ENCODE results near the gene RELB. TPM values are rescaled to one million over a fixed set of nuclear protein-coding genes. Genes with fewer than 3 reads are reported as not detected.

RELB gene, protein sequence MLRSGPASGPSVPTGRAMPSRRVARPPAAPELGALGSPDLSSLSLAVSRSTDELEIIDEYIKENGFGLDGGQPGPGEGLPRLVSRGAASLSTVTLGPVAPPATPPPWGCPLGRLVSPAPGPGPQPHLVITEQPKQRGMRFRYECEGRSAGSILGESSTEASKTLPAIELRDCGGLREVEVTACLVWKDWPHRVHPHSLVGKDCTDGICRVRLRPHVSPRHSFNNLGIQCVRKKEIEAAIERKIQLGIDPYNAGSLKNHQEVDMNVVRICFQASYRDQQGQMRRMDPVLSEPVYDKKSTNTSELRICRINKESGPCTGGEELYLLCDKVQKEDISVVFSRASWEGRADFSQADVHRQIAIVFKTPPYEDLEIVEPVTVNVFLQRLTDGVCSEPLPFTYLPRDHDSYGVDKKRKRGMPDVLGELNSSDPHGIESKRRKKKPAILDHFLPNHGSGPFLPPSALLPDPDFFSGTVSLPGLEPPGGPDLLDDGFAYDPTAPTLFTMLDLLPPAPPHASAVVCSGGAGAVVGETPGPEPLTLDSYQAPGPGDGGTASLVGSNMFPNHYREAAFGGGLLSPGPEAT
- polyA plus RNA-seq, result 8.4 TPM
- long read RNA-seq, donor 1, result 0 reads
- long read RNA-seq, donor 2, result 0 reads
- long read RNA-seq, donor 3, partial matches to known transcripts, result 0 of 1 reads
- long read RNA-seq, donor 3, other reads (novel, unspliced or antisense), result 0 of 1 reads
- long read RNA-seq, donor 4, result 0 reads
- long read RNA-seq, donor 5, result 0 reads
- long read RNA-seq, donor 6, result 0 reads
- long read RNA-seq, donor 7, result 0 reads
- long read RNA-seq, donor 8, result 0 reads
- long read RNA-seq, donor 9, partial matches to known transcripts, result 0 of 2 reads
- long read RNA-seq, donor 9, other reads (novel, unspliced or antisense), result 0 of 2 reads
- long read RNA-seq, donor 10, result 0 reads
- long read RNA-seq, donor 11, result 0 reads

DNA sequence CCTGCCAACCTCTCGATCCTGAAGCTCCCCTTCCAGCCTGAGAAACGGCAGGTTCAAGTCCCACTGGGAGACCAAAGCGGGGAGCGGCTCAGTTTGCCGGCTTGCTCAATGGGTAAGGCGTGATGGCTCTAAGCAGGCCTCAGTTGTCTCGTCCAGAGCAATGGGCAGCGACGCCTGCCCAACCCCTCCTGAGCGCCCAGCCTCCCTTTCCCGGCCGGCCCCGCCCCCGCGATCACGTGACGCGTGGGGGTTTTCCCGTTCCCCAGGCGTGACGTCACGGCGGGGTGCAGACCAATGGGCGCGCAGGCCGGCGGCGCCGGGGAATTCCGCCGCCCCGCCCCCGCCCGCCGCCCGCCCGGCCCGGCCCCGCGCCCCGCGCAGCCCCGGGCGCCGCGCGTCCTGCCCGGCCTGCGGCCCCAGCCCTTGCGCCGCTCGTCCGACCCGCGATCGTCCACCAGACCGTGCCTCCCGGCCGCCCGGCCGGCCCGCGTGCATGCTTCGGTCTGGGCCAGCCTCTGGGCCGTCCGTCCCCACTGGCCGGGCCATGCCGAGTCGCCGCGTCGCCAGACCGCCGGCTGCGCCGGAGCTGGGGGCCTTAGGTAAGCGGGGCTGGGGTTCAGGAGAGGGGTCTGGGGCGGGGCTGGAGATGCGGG lies at the start of gene RELB:
Gene RELB (plus strand): TSS at position 378 of the 653 bp plus-strand sequence. CDS start 116 bp downstream, at position 494.
- peaks cover 23% of the 10 kb centered on the region for H3K4me1 ChIP-seq (ENCODE audit: control insufficient read depth, insufficient read depth, low read length)
- H3K27me3 ChIP-seq (ENCODE audit: control insufficient read depth, insufficient read depth, low read length), result no peaks in the 10 kb centered on the region
- H3K9me3 ChIP-seq (ENCODE audit: control insufficient read depth, low read depth, low read length), result no peaks in the 10 kb centered on the region
- peak; percentile 90 to 92 for DNase-seq
- H3K36me3 ChIP-seq (ENCODE audit: control insufficient read depth, insufficient read depth, low read length), result no peaks in the 10 kb centered on the region
- peak within 1 kb of the TSS; percentile 99 for H3K27ac ChIP-seq (ENCODE audit: low read length)
- no CpG with 5 or more reads among the region's 79 CpGs for WGBS (ENCODE audit: insufficient coverage, low lambda C conversion rate)
- H3K4me3 ChIP-seq (ENCODE audit: low read length), result peak within 1 kb of the TSS; percentile 73

DNA sequence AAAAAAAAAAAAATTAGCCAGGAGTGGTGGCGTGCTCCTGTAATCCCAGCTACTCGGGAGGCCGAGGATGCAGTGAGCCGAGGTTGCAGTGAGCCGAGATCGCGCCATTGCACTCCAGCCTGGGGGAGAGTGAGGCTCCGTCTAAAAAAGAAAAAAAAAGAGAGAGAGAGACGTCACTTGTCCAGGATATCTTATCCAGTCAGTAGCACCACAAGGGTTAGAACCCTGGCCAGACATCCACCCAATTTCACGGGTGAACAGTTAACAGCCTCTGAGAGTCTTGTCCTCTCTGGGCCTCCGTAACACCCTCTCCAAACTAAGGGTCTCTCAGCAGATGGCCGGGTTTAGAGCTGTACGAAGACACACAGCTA lies 47.0 kb upstream of the RELB start:
- WGBS (ENCODE audit: insufficient coverage, low lambda C conversion rate), result no CpG with 5 or more reads among the region's 13 CpGs
- Histone ChIP-seq H3K27me3 (ENCODE audit: control insufficient read depth, insufficient read depth, low read length) (no peaks in the 10 kb centered on the region), H3K9me3 (ENCODE audit: control insufficient read depth, low read depth, low read length) (no peaks in the 10 kb centered on the region), H3K27ac (ENCODE audit: low read length) (peak overlapping the region; percentile 94), H3K36me3 (ENCODE audit: control insufficient read depth, insufficient read depth, low read length) (peaks cover 13% of the 10 kb centered on the region), H3K4me3 (ENCODE audit: low read length) (peak overlapping the region; percentile 99), H3K4me1 (ENCODE audit: control insufficient read depth, insufficient read depth, low read length) (peaks cover 18% of the 10 kb centered on the region)
- no peak for DNase-seq

DNA sequence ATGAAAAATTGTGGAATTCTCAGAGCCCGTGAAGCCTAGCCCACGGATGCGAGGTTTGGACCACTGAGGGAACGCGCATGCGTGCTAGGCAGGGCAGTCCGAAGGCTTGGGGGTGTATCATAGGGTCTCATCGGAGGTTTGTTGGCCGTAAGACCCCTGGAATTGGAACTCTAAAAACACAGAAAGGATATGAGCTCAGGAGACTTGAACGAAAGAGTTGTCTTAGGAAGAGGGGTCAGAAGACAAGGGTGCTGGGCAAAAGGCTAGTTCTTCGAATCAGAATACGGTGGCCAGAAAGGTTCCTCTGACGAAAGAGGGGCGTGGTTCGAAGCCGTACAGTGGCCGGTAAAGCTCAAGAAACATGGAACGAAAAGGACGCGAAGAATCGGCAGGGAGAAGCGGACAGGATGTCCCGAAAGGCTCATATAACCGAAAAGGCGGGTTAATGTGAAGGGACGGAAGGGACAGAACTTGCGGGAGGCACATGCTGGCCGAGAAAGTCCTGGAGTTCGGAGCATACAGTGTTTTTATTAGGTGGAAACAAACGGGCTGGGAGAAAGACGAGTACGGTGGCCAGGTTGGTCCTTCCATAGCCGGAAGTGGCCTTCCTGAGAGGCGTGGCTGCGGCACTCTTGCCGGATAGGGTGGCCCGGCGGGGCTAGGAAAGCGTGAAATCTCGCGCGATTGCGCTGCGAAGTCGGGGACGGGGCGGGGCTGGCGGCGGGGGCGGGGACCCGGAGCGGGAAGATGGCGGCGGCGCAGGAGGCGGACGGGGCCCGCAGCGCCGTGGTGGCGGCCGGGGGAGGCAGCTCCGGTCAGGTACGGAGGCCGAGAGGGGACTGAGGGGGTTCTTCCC lies 46.4 kb upstream of the RELB start, which contains the start of gene CLPTM1:
Gene CLPTM1 (plus strand): TSS at position 732 of the 856 bp plus-strand sequence. CDS start 16 bp downstream, at position 748.
- peaks cover 18% of the 10 kb centered on the region for H3K4me1 ChIP-seq (ENCODE audit: control insufficient read depth, insufficient read depth, low read length)
- H3K36me3 ChIP-seq (ENCODE audit: control insufficient read depth, insufficient read depth, low read length), result peaks cover 10% of the 10 kb centered on the region
- no CpG with 5 or more reads among the region's 65 CpGs for WGBS (ENCODE audit: insufficient coverage, low lambda C conversion rate)
- H3K27ac ChIP-seq (ENCODE audit: low read length), result peak within 1 kb of the TSS; percentile 94
- DNase-seq, result peak; percentile 97 to 99
- peak within 1 kb of the TSS; percentile 99 for H3K4me3 ChIP-seq (ENCODE audit: low read length)
- H3K9me3 ChIP-seq (ENCODE audit: control insufficient read depth, low read depth, low read length), result no peaks in the 10 kb centered on the region
- no peaks in the 10 kb centered on the region for H3K27me3 ChIP-seq (ENCODE audit: control insufficient read depth, insufficient read depth, low read length)

DNA sequence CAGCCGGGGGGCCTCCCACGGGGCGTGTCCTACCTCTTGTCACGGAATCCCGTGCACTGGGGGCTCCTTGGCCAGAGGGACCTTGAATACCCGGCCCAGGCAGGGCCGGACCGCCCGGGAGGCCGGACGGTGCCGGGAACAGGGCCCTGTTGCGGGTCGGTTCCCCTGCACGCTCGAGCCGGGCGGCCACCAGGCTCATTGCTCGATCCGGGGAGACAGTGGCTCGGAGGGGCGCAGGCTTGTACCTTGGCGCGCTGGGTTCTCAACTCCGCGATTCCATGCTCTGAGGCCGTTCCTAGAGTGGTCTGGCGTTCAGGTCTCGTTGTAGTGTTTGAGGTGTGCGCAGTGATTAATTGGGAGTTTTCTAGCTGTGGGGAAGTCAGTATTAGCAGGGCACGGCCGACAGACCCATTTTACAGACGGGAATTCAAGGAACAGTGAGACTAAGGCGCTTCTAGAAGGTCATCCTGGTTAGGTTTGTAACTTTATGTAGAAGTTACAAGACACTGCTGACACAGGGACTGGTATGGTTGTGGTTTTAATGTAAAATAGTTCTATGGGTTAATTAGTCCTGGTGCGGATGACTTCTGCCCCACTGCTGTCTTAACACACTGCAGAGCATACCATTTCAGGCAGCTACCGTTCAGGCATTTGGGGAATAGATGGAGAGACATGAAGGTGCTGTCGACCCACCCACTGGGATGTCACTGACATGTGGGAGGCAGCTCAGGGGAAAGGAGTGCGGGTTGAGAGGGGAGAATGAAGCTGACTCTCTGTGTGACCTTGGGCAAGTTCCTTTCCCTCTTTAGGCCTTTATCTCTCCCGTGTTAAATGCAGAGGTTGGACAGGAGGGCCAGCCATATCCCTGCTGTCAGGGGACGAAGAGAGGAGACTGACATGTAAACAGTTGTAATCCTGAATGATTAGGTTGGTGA lies 45.5 kb upstream of the RELB start:
- H3K36me3 ChIP-seq (ENCODE audit: control insufficient read depth, insufficient read depth, low read length), result peaks cover 8% of the 10 kb centered on the region
- peak overlapping the region; percentile 99 for H3K4me3 ChIP-seq (ENCODE audit: low read length)
- H3K9me3 ChIP-seq (ENCODE audit: control insufficient read depth, low read depth, low read length), result no peaks in the 10 kb centered on the region
- no peak for DNase-seq
- H3K27ac ChIP-seq (ENCODE audit: low read length), result peak overlapping the region; percentile 43
- WGBS (ENCODE audit: insufficient coverage, low lambda C conversion rate), result no CpG with 5 or more reads among the region's 40 CpGs
- peaks cover 18% of the 10 kb centered on the region for H3K4me1 ChIP-seq (ENCODE audit: control insufficient read depth, insufficient read depth, low read length)
- no peaks in the 10 kb centered on the region for H3K27me3 ChIP-seq (ENCODE audit: control insufficient read depth, insufficient read depth, low read length)

DNA sequence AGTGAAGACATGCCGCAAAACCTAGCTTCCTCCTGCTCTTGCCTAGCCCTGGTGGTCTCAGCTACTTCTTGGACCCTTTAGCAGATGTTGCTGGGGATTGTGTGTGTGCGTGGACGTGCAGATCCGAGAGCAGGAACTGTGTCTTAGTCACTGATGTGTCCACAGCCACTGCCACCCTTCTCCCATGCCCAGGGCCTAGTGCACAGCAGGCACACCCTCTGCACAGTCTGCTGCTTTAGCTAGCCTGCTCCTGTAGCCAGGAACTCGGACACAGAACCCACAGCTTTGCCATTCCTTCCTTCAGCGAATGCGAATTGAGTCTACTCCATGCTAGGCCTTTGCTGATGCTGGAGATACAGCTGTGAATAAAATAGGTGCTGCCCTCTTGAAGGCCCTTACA lies 43.7 kb upstream of the RELB start:
- DNase-seq, result no peak
- Histone ChIP-seq H3K27me3 (ENCODE audit: control insufficient read depth, insufficient read depth, low read length) (no peaks in the 10 kb centered on the region), H3K9me3 (ENCODE audit: control insufficient read depth, low read depth, low read length) (no peaks in the 10 kb centered on the region), H3K4me3 (ENCODE audit: low read length) (no peak overlapping the region), H3K4me1 (ENCODE audit: control insufficient read depth, insufficient read depth, low read length) (peaks cover 18% of the 10 kb centered on the region), H3K36me3 (ENCODE audit: control insufficient read depth, insufficient read depth, low read length) (peaks cover 24% of the 10 kb centered on the region), H3K27ac (ENCODE audit: low read length) (no peak overlapping the region)
- WGBS (ENCODE audit: insufficient coverage, low lambda C conversion rate), result no CpG with 5 or more reads among the region's 7 CpGs

DNA sequence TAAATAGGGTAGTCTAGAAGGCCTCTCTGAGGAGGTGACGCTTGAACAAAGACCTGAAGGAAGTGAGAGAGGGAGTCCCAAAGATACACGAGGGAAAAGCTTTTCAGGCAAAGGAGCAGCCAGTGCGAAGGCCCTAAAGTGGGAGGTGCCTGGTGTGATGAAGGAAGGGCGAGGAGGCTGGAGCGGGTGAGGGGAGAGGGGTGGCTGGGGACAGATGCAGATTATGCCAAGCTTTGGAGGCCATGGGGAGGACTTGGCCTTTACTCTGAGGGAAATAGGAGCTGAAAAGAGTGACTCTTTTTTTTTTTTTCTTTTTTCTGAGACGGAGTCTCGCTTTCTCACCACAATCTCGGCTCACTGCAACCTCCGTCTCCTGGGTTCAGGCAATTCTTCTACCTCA lies 43.2 kb upstream of the RELB start:
- H3K9me3 ChIP-seq (ENCODE audit: control insufficient read depth, low read depth, low read length), result no peaks in the 10 kb centered on the region
- no peak for DNase-seq
- peaks cover 18% of the 10 kb centered on the region for H3K4me1 ChIP-seq (ENCODE audit: control insufficient read depth, insufficient read depth, low read length)
- WGBS (ENCODE audit: insufficient coverage, low lambda C conversion rate), result 70% methylated on average over 2 of the region's 9 CpGs
- no peak overlapping the region for H3K4me3 ChIP-seq (ENCODE audit: low read length)
- H3K27ac ChIP-seq (ENCODE audit: low read length), result no peak overlapping the region
- peaks cover 25% of the 10 kb centered on the region for H3K36me3 ChIP-seq (ENCODE audit: control insufficient read depth, insufficient read depth, low read length)
- H3K27me3 ChIP-seq (ENCODE audit: control insufficient read depth, insufficient read depth, low read length), result no peaks in the 10 kb centered on the region

DNA sequence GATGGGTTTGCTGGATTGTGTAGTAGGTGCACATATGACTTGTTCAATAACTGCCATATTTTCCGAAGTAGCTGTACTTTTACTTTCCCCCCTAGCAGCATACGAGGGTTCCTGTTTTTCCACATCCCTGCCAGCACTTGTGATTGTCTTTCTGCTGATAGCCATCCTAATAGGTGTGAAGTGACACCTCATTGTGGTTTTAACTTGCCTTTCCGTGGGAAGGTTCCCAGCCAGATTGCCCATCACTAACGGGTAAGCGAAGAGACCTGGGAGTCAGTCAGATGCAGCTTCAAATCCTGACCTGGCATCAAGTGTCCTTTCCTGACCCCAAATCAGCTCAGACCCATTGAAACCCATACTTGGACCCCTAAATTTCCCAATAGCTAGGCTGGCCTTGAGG lies 41.6 kb upstream of the RELB start:
- Histone ChIP-seq H3K4me3 (ENCODE audit: low read length) (no peak overlapping the region), H3K36me3 (ENCODE audit: control insufficient read depth, insufficient read depth, low read length) (peaks cover 30% of the 10 kb centered on the region), H3K9me3 (ENCODE audit: control insufficient read depth, low read depth, low read length) (no peaks in the 10 kb centered on the region), H3K4me1 (ENCODE audit: control insufficient read depth, insufficient read depth, low read length) (peaks cover 16% of the 10 kb centered on the region), H3K27ac (ENCODE audit: low read length) (no peak overlapping the region), H3K27me3 (ENCODE audit: control insufficient read depth, insufficient read depth, low read length) (no peaks in the 10 kb centered on the region)
- 80% methylated on average over 1 of the region's 5 CpGs for WGBS (ENCODE audit: insufficient coverage, low lambda C conversion rate)
- no peak for DNase-seq

DNA sequence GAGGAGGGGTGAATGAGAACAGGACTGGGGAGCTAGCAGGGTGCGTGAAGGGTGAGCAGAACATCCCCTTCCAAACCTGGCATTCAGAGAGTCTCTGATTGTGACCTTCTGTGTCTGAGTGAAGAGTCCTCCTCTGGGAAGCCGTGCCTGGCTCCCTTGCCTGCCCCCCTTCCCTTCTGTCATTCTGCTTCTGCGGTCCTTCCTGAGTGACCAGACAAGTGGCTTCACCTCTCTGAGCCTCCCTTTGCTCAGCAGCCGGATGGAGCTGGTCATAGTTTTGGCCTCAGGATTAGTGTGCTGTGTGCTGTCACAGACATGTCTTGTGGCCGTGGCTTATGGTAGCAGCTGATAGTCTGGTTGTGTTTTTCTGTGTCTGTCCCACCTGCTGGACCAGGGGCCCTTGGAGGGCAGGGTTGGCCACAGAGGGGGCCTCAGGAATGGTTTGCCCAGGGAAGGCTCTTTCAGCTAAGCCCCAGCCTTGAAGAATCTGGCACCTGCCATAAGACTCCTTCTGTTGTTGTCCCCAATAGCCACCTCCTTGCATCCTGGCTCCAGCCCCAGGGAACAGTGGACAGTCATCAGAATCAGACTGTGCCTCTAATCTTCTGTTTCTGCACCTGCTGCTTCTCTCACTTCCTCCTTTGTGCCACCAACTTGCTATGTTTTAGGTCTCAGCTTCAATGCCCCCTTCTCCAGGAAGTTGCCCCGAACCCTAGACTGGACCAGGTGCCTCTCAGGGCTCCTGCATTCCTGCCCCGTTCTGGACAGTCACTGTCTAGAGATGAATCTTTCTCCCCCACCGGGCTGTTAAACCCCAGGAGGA lies 40.1 kb upstream of the RELB start:
- DNase-seq, result no peak
- no CpG with 5 or more reads among the region's 8 CpGs for WGBS (ENCODE audit: insufficient coverage, low lambda C conversion rate)
- H3K27ac ChIP-seq (ENCODE audit: low read length), result no peak overlapping the region
- peaks cover 37% of the 10 kb centered on the region for H3K36me3 ChIP-seq (ENCODE audit: control insufficient read depth, insufficient read depth, low read length)
- H3K4me3 ChIP-seq (ENCODE audit: low read length), result no peak overlapping the region
- H3K27me3 ChIP-seq (ENCODE audit: control insufficient read depth, insufficient read depth, low read length), result no peaks in the 10 kb centered on the region
- H3K9me3 ChIP-seq (ENCODE audit: control insufficient read depth, low read depth, low read length), result no peaks in the 10 kb centered on the region
- peaks cover 13% of the 10 kb centered on the region for H3K4me1 ChIP-seq (ENCODE audit: control insufficient read depth, insufficient read depth, low read length)
